HEK293 (cell line): ENCODE measurements around the gene EVI5.
A peak's percentile ranks its signal among the peaks of the same experiment; 100 is the strongest.

Experiments
- CTCF ChIA-PET: fragments of 350-600 bp; formaldehyde crosslinking; extraction: SDS; loops from one replicate; lab custom pipeline; 2021; ENCODE audit warnings: antibody characterized with exemption; lab: Yijun Ruan, JAX
- POLR2A ChIA-PET: fragments of 300-600 bp; formaldehyde crosslinking; extraction: SDS; loops from one replicate; lab custom pipeline; 2020; ENCODE audit warnings: antibody characterized with exemption, inconsistent platforms; lab: Yijun Ruan, JAX
- H3K27ac ChIP-seq: fragments of 200-500 bp; sonication (Bioruptor generic); 2 replicates; pipeline ENCODE4 v1.5.1; 2014; ENCODE audit warnings: low read depth, low read length, control low read depth, inconsistent platforms; ENCODE audit errors: extremely low read depth
- H3K36me3 ChIP-seq, 2 experiments: fragments of 200-500 bp in 1 of 2; sonication (Bioruptor generic) in 1 of 2; 1 replicate in 1 of 2; 2 replicates in 1 of 2; pipeline ENCODE4 v1.5.1; 2014 to 2017; ENCODE audit warnings: inconsistent platforms in 2 of 2, low read length in 2 of 2; ENCODE audit not compliant: control insufficient read depth in 2 of 2, insufficient read depth in 1 of 2
- H3K4me1 ChIP-seq: fragments of 200-500 bp; sonication (Bioruptor generic); 2 replicates; pipeline ENCODE4 v1.5.1; 2014; ENCODE audit warnings: mild to moderate bottlenecking, low read length, inconsistent platforms; ENCODE audit not compliant: control insufficient read depth, insufficient read depth
- H3K4me3 ChIP-seq: 2 replicates; pipeline ENCODE4 v1.5.1; 2011; ENCODE audit warnings: low read depth, mild to moderate bottlenecking, control low read depth, low read length, moderate library complexity
- H3K9me3 ChIP-seq: fragments of 200-500 bp; sonication (Bioruptor generic); 2 replicates; pipeline ENCODE4 v1.5.1; 2014; ENCODE audit warnings: low read depth, low read length, inconsistent platforms; ENCODE audit not compliant: control insufficient read depth, insufficient read depth
- BCL11B ChIP-seq: fragments of 450-650 bp; formaldehyde crosslinking; IDR thresholded peaks from 2 replicates; pipeline ENCODE4 v1.5.1; 2016; ENCODE audit warnings: low read depth, missing biosample characterization, missing genetic modification characterization
- GLI4 ChIP-seq: fragments of 450-650 bp; formaldehyde crosslinking; IDR thresholded peaks from 2 replicates; pipeline ENCODE4 v1.5.1; 2016; ENCODE audit warnings: missing biosample characterization, missing genetic modification characterization
- GLIS1 ChIP-seq: fragments of 450-650 bp; formaldehyde crosslinking; IDR thresholded peaks from 2 replicates; pipeline ENCODE4 v1.5.1; 2016; ENCODE audit warnings: missing biosample characterization, missing genetic modification characterization
- SALL2 ChIP-seq: fragments of 450-650 bp; formaldehyde crosslinking; IDR thresholded peaks from 2 replicates; pipeline ENCODE4 v1.5.0; 2017; ENCODE audit warnings: missing biosample characterization, mild to moderate bottlenecking, missing genetic modification characterization, borderline replicate concordance
- ZFP41 ChIP-seq: fragments of 450-650 bp; formaldehyde crosslinking; IDR thresholded peaks from 2 replicates; pipeline ENCODE4 v1.5.1; 2016; ENCODE audit warnings: missing biosample characterization, missing genetic modification characterization, borderline replicate concordance
- ZNF114 ChIP-seq: fragments of 450-650 bp; formaldehyde crosslinking; IDR thresholded peaks from 2 replicates; pipeline ENCODE4 v1.5.0; 2017; ENCODE audit warnings: missing biosample characterization, missing genetic modification characterization
- ZNF341 ChIP-seq: fragments of 450-650 bp; formaldehyde crosslinking; IDR thresholded peaks from 2 replicates; pipeline ENCODE4; 2016; ENCODE audit warnings: low read depth, missing biosample characterization, missing genetic modification characterization
- ZNF354C ChIP-seq: fragments of 450-650 bp; formaldehyde crosslinking; IDR thresholded peaks from 2 replicates; pipeline ENCODE4 v1.5.1; 2016; ENCODE audit warnings: missing biosample characterization, missing genetic modification characterization, low read depth, borderline replicate concordance
- ZNF473 ChIP-seq: fragments of 450-650 bp; formaldehyde crosslinking; IDR thresholded peaks from 2 replicates; pipeline ENCODE4 v1.5.1; 2017; ENCODE audit warnings: missing biosample characterization, missing genetic modification characterization
- ZNF501 ChIP-seq: fragments of 450-650 bp; formaldehyde crosslinking; IDR thresholded peaks from 2 replicates; pipeline ENCODE4 v1.5.1; 2016; ENCODE audit warnings: missing biosample characterization, missing genetic modification characterization
- ZNF629 ChIP-seq: fragments of 450-650 bp; formaldehyde crosslinking; IDR thresholded peaks from 2 replicates; pipeline ENCODE4 v1.5.1; 2017; ENCODE audit warnings: missing biosample characterization, missing genetic modification characterization
- ZNF660 ChIP-seq: fragments of 450-650 bp; IDR thresholded peaks from 2 replicates; pipeline ENCODE4 v1.5.1; 2018; ENCODE audit warnings: missing biosample characterization, mild to moderate bottlenecking, missing genetic modification characterization
- ZNF792 ChIP-seq: fragments of 450-650 bp; formaldehyde crosslinking; IDR thresholded peaks from 2 replicates; pipeline ENCODE4 v1.5.1; 2016; ENCODE audit warnings: missing biosample characterization, missing genetic modification characterization
- TF ChIP-seq, protein P1 (sequence below): fragments of 450-650 bp; formaldehyde crosslinking; IDR thresholded peaks from 2 replicates; pipeline ENCODE4 v1.5.1; 2016; ENCODE audit warnings: missing biosample characterization, missing genetic modification characterization, borderline replicate concordance
- TF ChIP-seq, protein P2 (sequence below): fragments of 450-650 bp; formaldehyde crosslinking; IDR thresholded peaks from 2 replicates; pipeline ENCODE4 v1.5.1; 2016; ENCODE audit warnings: missing biosample characterization, missing genetic modification characterization
- TF ChIP-seq, protein P3 (sequence below): fragments of 450-650 bp; formaldehyde crosslinking; IDR thresholded peaks from 2 replicates; pipeline ENCODE4 v1.5.1; 2017; ENCODE audit warnings: missing biosample characterization, mild to moderate bottlenecking, missing genetic modification characterization, moderate library complexity
- TF ChIP-seq, protein P4 (sequence below): fragments of 450-650 bp; formaldehyde crosslinking; conservative IDR thresholded peaks from 2 replicates; pipeline ENCODE4 v1.5.1; 2016; ENCODE audit warnings: low read depth, missing biosample characterization, missing genetic modification characterization
- TF ChIP-seq, protein P5 (sequence below): fragments of 450-650 bp; formaldehyde crosslinking; IDR thresholded peaks from 2 replicates; pipeline ENCODE4 v1.5.1; 2016; ENCODE audit warnings: missing biosample characterization, missing genetic modification characterization

Gene EVI5

GRCh38 chr1:92516574-92516973 lies 268.3 kb downstream of the EVI5 start (continued):
- TF ChIP-seq SALL2 (tag by site-specific recombination) (no peak), BCL11B (tag by site-specific recombination) (no peak), ZNF792 (tag by site-specific recombination) (no peak)
- TF ChIP-seq, protein P1, sequence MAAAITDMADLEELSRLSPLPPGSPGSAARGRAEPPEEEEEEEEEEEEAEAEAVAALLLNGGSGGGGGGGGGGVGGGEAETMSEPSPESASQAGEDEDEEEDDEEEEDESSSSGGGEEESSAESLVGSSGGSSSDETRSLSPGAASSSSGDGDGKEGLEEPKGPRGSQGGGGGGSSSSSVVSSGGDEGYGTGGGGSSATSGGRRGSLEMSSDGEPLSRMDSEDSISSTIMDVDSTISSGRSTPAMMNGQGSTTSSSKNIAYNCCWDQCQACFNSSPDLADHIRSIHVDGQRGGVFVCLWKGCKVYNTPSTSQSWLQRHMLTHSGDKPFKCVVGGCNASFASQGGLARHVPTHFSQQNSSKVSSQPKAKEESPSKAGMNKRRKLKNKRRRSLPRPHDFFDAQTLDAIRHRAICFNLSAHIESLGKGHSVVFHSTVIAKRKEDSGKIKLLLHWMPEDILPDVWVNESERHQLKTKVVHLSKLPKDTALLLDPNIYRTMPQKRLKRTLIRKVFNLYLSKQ (tag by site-specific recombination), result no peak
- TF ChIP-seq, protein P2, sequence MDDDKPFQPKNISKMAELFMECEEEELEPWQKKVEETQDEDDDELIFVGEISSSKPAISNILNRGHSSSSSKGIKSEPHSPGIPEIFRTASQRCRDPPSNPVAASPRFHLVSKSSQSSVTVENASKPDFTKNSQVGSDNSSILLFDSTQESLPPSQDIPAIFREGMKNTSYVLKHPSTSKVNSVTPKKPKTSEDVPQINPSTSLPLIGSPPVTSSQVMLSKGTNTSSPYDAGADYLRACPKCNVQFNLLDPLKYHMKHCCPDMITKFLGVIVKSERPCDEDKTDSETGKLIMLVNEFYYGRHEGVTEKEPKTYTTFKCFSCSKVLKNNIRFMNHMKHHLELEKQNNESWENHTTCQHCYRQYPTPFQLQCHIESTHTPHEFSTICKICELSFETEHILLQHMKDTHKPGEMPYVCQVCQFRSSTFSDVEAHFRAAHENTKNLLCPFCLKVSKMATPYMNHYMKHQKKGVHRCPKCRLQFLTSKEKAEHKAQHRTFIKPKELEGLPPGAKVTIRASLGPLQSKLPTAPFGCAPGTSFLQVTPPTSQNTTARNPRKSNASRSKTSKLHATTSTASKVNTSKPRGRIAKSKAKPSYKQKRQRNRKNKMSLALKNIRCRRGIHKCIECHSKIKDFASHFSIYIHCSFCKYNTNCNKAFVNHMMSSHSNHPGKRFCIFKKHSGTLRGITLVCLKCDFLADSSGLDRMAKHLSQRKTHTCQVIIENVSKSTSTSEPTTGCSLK (tag by site-specific recombination), result no peak

- TF ChIP-seq ZNF501 (tag by site-specific recombination) (no peak), ZNF629 (no peak), ZNF660 (tag by site-specific recombination) (0 out of 2 replicates have a peak, but pooled peaks have one; percentile 19)
- Histone ChIP-seq H3K36me3 (no peaks in the 10 kb centered on the region; a peak in 1 of 3 replicates), H3K9me3 (no peaks in the 10 kb centered on the region), H3K27ac (no peak overlapping the region), H3K4me3 (no peak overlapping the region), H3K4me1 (no peaks in the 10 kb centered on the region)
- POLR2A ChIA-PET, result no interaction called here
- CTCF ChIA-PET, result interaction anchor here (0.6 kb wide), 1 partner anchor 53 kb away, joined by 3 read pairs; no protein-coding TSS in a partner anchor
Measured at GRCh38 chr1:92515796-92516201, 269.1 kb downstream of the EVI5 start.

DNA sequence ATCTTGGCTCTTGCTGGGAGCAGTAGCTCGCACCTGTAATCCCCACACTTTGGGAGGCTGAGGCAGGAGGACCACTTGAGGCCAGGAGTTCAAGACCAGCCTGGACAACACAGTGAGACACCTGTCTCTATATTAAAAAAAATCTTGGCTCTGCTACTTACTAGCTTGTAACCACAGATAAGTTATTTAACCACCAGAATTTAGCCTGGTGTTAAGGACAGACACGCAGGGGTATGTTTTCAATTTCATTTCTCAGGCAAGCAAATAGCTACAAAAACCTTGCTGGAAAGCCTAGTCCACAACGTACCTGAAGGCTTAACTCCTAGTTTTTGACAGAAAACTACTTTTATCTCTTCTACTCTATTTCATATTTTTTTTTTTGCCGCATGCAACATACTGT lies 273.4 kb downstream of the EVI5 start:
- TF ChIP-seq, protein P3, sequence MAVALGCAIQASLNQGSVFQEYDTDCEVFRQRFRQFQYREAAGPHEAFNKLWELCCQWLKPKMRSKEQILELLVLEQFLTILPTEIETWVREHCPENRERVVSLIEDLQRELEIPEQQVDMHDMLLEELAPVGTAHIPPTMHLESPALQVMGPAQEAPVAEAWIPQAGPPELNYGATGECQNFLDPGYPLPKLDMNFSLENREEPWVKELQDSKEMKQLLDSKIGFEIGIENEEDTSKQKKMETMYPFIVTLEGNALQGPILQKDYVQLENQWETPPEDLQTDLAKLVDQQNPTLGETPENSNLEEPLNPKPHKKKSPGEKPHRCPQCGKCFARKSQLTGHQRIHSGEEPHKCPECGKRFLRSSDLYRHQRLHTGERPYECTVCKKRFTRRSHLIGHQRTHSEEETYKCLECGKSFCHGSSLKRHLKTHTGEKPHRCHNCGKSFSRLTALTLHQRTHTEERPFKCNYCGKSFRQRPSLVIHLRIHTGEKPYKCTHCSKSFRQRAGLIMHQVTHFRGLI (tag by site-specific recombination), result no peak
- no peak for TF ChIP-seq ZNF341 (tag by site-specific recombination)
- no peak for TF ChIP-seq ZNF473
- no peak for TF ChIP-seq GLI4 (tag by site-specific recombination)
- TF ChIP-seq ZNF354C (tag by site-specific recombination), result no peak
- no peak for TF ChIP-seq ZFP41
- TF ChIP-seq GLIS1 (tag by site-specific recombination), result no peak
- TF ChIP-seq ZNF114 (tag by site-specific recombination), result no peak
- TF ChIP-seq, protein P4, sequence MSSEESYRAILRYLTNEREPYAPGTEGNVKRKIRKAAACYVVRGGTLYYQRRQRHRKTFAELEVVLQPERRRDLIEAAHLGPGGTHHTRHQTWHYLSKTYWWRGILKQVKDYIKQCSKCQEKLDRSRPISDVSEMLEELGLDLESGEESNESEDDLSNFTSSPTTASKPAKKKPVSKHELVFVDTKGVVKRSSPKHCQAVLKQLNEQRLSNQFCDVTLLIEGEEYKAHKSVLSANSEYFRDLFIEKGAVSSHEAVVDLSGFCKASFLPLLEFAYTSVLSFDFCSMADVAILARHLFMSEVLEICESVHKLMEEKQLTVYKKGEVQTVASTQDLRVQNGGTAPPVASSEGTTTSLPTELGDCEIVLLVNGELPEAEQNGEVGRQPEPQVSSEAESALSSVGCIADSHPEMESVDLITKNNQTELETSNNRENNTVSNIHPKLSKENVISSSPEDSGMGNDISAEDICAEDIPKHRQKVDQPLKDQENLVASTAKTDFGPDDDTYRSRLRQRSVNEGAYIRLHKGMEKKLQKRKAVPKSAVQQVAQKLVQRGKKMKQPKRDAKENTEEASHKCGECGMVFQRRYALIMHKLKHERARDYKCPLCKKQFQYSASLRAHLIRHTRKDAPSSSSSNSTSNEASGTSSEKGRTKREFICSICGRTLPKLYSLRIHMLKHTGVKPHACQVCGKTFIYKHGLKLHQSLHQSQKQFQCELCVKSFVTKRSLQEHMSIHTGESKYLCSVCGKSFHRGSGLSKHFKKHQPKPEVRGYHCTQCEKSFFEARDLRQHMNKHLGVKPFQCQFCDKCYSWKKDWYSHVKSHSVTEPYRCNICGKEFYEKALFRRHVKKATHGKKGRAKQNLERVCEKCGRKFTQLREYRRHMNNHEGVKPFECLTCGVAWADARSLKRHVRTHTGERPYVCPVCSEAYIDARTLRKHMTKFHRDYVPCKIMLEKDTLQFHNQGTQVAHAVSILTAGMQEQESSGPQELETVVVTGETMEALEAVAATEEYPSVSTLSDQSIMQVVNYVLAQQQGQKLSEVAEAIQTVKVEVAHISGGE (tag by site-specific recombination), result no peak
- TF ChIP-seq, protein P5, sequence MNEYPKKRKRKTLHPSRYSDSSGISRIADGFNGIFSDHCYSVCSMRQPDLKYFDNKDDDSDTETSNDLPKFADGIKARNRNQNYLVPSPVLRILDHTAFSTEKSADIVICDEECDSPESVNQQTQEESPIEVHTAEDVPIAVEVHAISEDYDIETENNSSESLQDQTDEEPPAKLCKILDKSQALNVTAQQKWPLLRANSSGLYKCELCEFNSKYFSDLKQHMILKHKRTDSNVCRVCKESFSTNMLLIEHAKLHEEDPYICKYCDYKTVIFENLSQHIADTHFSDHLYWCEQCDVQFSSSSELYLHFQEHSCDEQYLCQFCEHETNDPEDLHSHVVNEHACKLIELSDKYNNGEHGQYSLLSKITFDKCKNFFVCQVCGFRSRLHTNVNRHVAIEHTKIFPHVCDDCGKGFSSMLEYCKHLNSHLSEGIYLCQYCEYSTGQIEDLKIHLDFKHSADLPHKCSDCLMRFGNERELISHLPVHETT, result no peak
- Histone ChIP-seq H3K36me3 (no peaks in the 10 kb centered on the region; a peak in 1 of 3 replicates), H3K9me3 (no peaks in the 10 kb centered on the region), H3K27ac (no peak overlapping the region), H3K4me3 (no peak overlapping the region), H3K4me1 (no peaks in the 10 kb centered on the region)
- ChIA-PET POLR2A (interaction anchor here (0.7 kb wide), 1 partner anchor 9 kb away, joined by 3 read pairs; no protein-coding TSS in a partner anchor), CTCF (interaction anchor here (0.7 kb wide), 1 partner anchor 132 kb away, joined by 4 read pairs; no protein-coding TSS in a partner anchor)
